H1 (cell line): Measurements from ENCODE around the gene SLC25A53. TPM values are rescaled to one million over a fixed set of nuclear protein-coding genes. Genes with fewer than 3 reads are reported as not detected.

Experiments used
- GTF2F1 ChIP-seq: IDR thresholded peaks from 2 replicates; pipeline ENCODE4 v1.6.1; 2012; ENCODE audit warnings: low read depth, low read length, improper control_type of control experiment, borderline replicate concordance
- MAFK ChIP-seq: IDR thresholded peaks from 2 replicates; pipeline ENCODE4 v1.6.1; 2012; ENCODE audit warnings: low read depth, mild to moderate bottlenecking, improper control_type of control experiment, low read length
- SUZ12 ChIP-seq: fragments of 200-600 bp; sonication (generic); IDR thresholded peaks from 2 replicates; pipeline ENCODE4 v1.6.1; 2012; ENCODE audit warnings: mild to moderate bottlenecking, inconsistent platforms, low read length, moderate library complexity, mixed read lengths
- polyA plus RNA-seq, 7 experiments: library from polyadenylated mRNA; depleted of rRNA in 3 of 7; stranded (reverse) in 5 of 7; unstranded in 2 of 7; fragments of >200 nt in 5 of 7; fragments of 200-250 nt in 2 of 7; gene quantifications; 1 replicate in 5 of 7; 2 replicates in 1 of 7; 4 replicates in 1 of 7; pipeline versions ENCODE4 v1.2.1 to v1.2.3, GENCODE V29; 2011 to 2013; ENCODE audit warnings: missing spikeins in 2 of 7, mixed read lengths in 2 of 7
- total RNA-seq: library from RNA; stranded (reverse); fragmentation: NEBNext Ultra II Directional; extraction: Animal tissue kit (Norgen Biotek cat#: 25700); gene quantifications from 2 replicates; pipeline ENCODE4 v1.2.1, GENCODE V29; 2021

The SLC25A53 gene
- total and polyA plus RNA-seq, 2 of the 8 experiments (the other 6 are each of a cell fraction or from before 2014, with no cell fraction given), result 2.4 to 4.2 TPM

- TF ChIP-seq MAFK (no peak), GTF2F1 (no peak), SUZ12 (no peak)
Measured at GRCh38 chrX:104113222-104113965, 43.4 kb downstream of the SLC25A53 start (continued).
